HG03066 (cell line): ENCODE data around the gene WDR90.

Experiments
- ATAC-seq: cut with Tn5 transposase; IDR thresholded peaks from one replicate; pipeline ENCODE4 v1.9.1; 2021; ENCODE audit warnings: low read depth; ENCODE audit not compliant: unreplicated experiment

WDR90 gene

GRCh38 chr16:625977-626765 lies 23.0 kb upstream of the WDR90 start:
- ATAC-seq, result no peak

GRCh38 chr16:626787-627453 lies 22.2 kb upstream of the WDR90 start:
- no peak for ATAC-seq

- no peak for ATAC-seq
These were observed 21.5 kb upstream of the WDR90 start for GRCh38 chr16:627454-628239.

- no peak for ATAC-seq
These were observed 20.7 kb upstream of the WDR90 start for GRCh38 chr16:628321-629061.

GRCh38 chr16:629185-629832 lies 19.9 kb upstream of the WDR90 start:
- no peak for ATAC-seq

- no peak for ATAC-seq
These were observed 19.3 kb upstream of the WDR90 start for GRCh38 chr16:629833-630248.

- no peak for ATAC-seq
These were observed 18.8 kb upstream of the WDR90 start for GRCh38 chr16:630249-630814.

GRCh38 chr16:630815-631405 lies 18.3 kb upstream of the WDR90 start, which contains the start of gene WFIKKN1:
TSS of gene WFIKKN1 (plus strand) at chr16:630985. CDS start at chr16:631254, 269 bp downstream.
- ATAC-seq, result no peak

- ATAC-seq, result no peak
These were observed 17.3 kb upstream of the WDR90 start for GRCh38 chr16:631808-632358.

GRCh38 chr16:632486-633335 lies 16.5 kb upstream of the WDR90 start:
- ATAC-seq, result no peak

- ATAC-seq, result no peak
These were observed 15.7 kb upstream of the WDR90 start for GRCh38 chr16:633336-634050.

GRCh38 chr16:634051-634670 lies 15.0 kb upstream of the WDR90 start:
- ATAC-seq, result no peak

GRCh38 chr16:634996-635395 lies 14.2 kb upstream of the WDR90 start:
- ATAC-seq, result no peak

- no peak for ATAC-seq
These were observed 13.5 kb upstream of the WDR90 start for GRCh38 chr16:635573-636205.

- ATAC-seq, result peak; percentile 78
These were observed 12.7 kb upstream of the WDR90 start, which contains the start of gene METTL26 for GRCh38 chr16:636206-637080. TSS of gene METTL26 (minus strand) at chr16:636305. CDS start at chr16:636290, 15 bp downstream.
